Heart right ventricle (tissue), 16 donors: ENCODE data around the gene PPY. TPM values are rescaled to one million over a fixed set of nuclear protein-coding genes. Genes with fewer than 3 reads are reported as not detected.

ENCODE experiments used
- ATAC-seq, 8 donors: fragments of 200-7000 bp; cut with Tn5 transposase; one replicate each; pipeline ENCODE4 v1.9.1; 2020; ENCODE audit warnings: mild to moderate bottlenecking in 8 of 8, moderate library complexity in 8 of 8, moderate number of reproducible peaks in 1 of 8
- DNase-seq, 2 donors: peaks; one replicate each; pipeline ENCODE4 v3.0.0-alpha.2; 2020
- H3K27ac ChIP-seq, 10 donors: fragments of 200-600 bp; sonication (generic) in 2 of 10; one replicate each; pipeline versions ENCODE4 v1.5.0 to v1.8.0; 2020 to 2022; ENCODE audit warnings: mild to moderate bottlenecking in 3 of 10
- H3K27me3 ChIP-seq, 7 donors: fragments of 200-600 bp; one replicate each; pipeline ENCODE4 v1.8.0; 2021 to 2022; ENCODE audit warnings: mild to moderate bottlenecking in 2 of 7
- H3K36me3 ChIP-seq, 9 donors: fragments of 200-600 bp; sonication (generic) in 1 of 9; one replicate each; pipeline versions ENCODE4 v1.5.0 to v1.8.0; 2020 to 2022; ENCODE audit warnings: mild to moderate bottlenecking in 2 of 9
- H3K4me1 ChIP-seq, 9 donors: fragments of 200-600 bp; sonication (generic) in 1 of 9; one replicate each; pipeline versions ENCODE4 v1.5.0 to v1.8.0; 2020 to 2022; ENCODE audit warnings: mild to moderate bottlenecking in 4 of 9
- H3K4me3 ChIP-seq, 10 donors: fragments of 200-600 bp; sonication (generic) in 2 of 10; one replicate each; pipeline versions ENCODE4 v1.5.0 to v1.8.0; 2020 to 2022; ENCODE audit warnings: mild to moderate bottlenecking in 7 of 10, moderate library complexity in 2 of 10
- H3K9me3 ChIP-seq, 11 donors: fragments of 200-600 bp in 10 of 11; sonication (generic) in 2 of 11; one replicate each; pipeline versions ENCODE4 v1.5.0 to v1.8.0; 2013 to 2022; ENCODE audit warnings: mild to moderate bottlenecking in 2 of 11, control low read depth in 1 of 11, moderate library complexity in 1 of 11
- WGBS, 2 donors: extraction: QIAGEN DNeasy Blood & Tissue Kit; methylation state at CpG; one replicate each; pipeline ENCODE4 v1.1.7; 2013; ENCODE audit warnings: inconsistent platforms in 1 of 2; 5-methylcytosine and 5-hydroxymethylcytosine counted together
- intact Hi-C, 10 donors: fragments of 100-400 bp; cut with DNase I; formaldehyde crosslinking; loops; one replicate each; pipeline versions ENCODE4 v1.11.1 to v1.14.2; 2022
- polyA plus RNA-seq, 2 donors: library from polyadenylated mRNA; stranded (reverse); fragments of 200-250 nt; gene quantifications; one replicate each; pipeline ENCODE4 v1.2.3, GENCODE V29; 2013
- total RNA-seq, 10 donors: library from RNA; stranded (reverse); fragmentation: NEBNext Ultra II Directional in 3 of 10; extraction: Animal tissue kit (Norgen Biotek cat#: 25700) in 3 of 10; gene quantifications; one replicate each; pipeline versions ENCODE4 v1.2.1 to v1.2.4, GENCODE V29; 2021 to 2023
- TF ChIP-seq, protein P1 (sequence below), 9 donors: fragments of 200-600 bp; sonication (generic) in 2 of 9; IDR thresholded peaks; one replicate each; pipeline versions ENCODE4 v1.5.0 to v1.8.0; 2021 to 2022; ENCODE audit warnings: antibody characterized with exemption in 9 of 9, mild to moderate bottlenecking in 5 of 9, moderate library complexity in 1 of 9
- donor health status: Arrhythmogenic right ventricular cardiomyopathy.
- donor health status: ischemic (EF 13 %, LVEDD 7.1; RV severe dilation, severe dysfunction).
- donor health status: healthy with polysubstance abuse.
- donor health status: DM: no; HTN: yes; CAD: no.
- donor health status: DM: no; HTN: no; CAD: no.
- donor health status: ischemic (EF 25% LVEDD 6.9; RV normal size, moderate dysfunction).
- donor health status: ischemic (EF 25% LVEDD 5.7; RV mildly dilated, moderate dysfunction).
- donor health status: healthy.
- donor health status: DM: yes; HTN: yes; CAD: no.
- donor health status: Ischemic cardiomyopathy.
- donor health status: ischemic (EF 35%, LVEDD 5.7; RV mildly dilated, moderate dysfunction).
- donor health status: nonischemic (EF 11% LVEDD 7.7; RV severe dilation, severe dysfunction).
- donor health status: DM: yes; HTN: yes; CAD: no.
- donor health status: PGD.
- donor health status: ischemic (EF 29% LVEDD 5.4; RV normal size, mild dysfunction).
- donor health status: nonischemic (EF 23%, LVEDD 6.1; RV moderate dilation, normal function).

PPY gene
- total and polyA plus RNA-seq, 12 donors = not detected

DNA sequence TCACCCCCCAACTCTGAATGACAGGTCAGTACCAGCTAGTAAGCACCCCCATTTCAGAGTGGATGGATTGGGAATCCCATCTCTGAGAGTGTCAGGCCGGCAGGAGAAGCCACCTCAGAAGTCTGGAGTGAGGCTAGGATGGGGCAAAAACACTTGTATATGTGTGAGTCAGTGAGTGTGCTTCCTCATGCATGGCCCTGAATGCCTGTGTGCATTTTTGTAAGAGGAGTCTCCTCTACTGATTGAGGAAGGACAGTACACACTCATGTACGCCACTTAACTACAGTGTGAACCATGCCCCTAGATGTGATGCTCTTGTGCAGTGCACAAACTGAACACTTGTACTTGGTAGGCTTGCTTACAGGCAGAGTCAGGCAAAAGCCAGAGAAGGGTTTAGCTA, 39.9 kb upstream of the PPY start:
- ATAC-seq = no peak
- Histone ChIP-seq H3K4me1 (peaks cover 0 to 20% (median 10%) of the 10 kb centered on the region in 9 donors), H3K27ac (no peak overlapping the region), H3K36me3 (no peaks in the 10 kb centered on the region), H3K27me3 (peaks cover 0 to 75% (median 44%) of the 10 kb centered on the region in 7 donors), H3K9me3 (no peaks in the 10 kb centered on the region), H3K4me3 (no peak overlapping the region)
- TF ChIP-seq, protein P1, sequence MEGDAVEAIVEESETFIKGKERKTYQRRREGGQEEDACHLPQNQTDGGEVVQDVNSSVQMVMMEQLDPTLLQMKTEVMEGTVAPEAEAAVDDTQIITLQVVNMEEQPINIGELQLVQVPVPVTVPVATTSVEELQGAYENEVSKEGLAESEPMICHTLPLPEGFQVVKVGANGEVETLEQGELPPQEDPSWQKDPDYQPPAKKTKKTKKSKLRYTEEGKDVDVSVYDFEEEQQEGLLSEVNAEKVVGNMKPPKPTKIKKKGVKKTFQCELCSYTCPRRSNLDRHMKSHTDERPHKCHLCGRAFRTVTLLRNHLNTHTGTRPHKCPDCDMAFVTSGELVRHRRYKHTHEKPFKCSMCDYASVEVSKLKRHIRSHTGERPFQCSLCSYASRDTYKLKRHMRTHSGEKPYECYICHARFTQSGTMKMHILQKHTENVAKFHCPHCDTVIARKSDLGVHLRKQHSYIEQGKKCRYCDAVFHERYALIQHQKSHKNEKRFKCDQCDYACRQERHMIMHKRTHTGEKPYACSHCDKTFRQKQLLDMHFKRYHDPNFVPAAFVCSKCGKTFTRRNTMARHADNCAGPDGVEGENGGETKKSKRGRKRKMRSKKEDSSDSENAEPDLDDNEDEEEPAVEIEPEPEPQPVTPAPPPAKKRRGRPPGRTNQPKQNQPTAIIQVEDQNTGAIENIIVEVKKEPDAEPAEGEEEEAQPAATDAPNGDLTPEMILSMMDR (IDR thresholded peaks at IDR 0.05) = no peak
- WGBS, 2 donors = 87 to 88% methylated on average over 2 of the region's 2 CpGs
- no peak for DNase-seq
- intact Hi-C loops = no loop called here

DNA sequence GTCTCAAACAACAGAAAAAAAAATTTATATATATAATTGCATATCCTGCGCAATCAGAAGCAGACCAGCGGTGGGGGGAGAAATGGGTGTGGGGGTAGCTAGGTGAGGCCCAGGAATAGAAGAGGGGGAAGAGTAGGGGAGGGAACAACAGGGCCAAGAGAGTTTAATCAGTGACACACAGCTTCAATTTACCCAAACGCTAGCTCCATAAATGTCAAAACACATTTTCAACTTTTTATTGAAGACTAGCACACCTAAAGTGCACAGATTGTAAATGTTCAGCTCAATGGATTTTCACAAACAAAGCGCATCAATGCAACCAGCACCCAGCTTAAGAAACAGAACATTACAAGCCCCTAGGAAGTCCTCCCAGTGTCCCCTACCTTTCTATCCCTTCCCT, 37.4 kb upstream of the PPY start:
- H3K4me1 ChIP-seq = peaks cover 0 to 14% (median 8%) of the 10 kb centered on the region in 9 donors
- no peak overlapping the region for H3K4me3 ChIP-seq
- TF ChIP-seq, protein P1 (IDR thresholded peaks at IDR 0.05) = no peak
- H3K27me3 ChIP-seq = peaks cover 0 to 61% (median 37%) of the 10 kb centered on the region in 7 donors
- H3K27ac ChIP-seq = no peak overlapping the region
- DNase-seq (no peak), ATAC-seq (no peak)
- 89 to 91% methylated on average over 4 of the region's 4 CpGs for WGBS, 2 donors
- no peaks in the 10 kb centered on the region for H3K36me3 ChIP-seq
- no peaks in the 10 kb centered on the region for H3K9me3 ChIP-seq
- intact Hi-C loops = no loop called here

DNA sequence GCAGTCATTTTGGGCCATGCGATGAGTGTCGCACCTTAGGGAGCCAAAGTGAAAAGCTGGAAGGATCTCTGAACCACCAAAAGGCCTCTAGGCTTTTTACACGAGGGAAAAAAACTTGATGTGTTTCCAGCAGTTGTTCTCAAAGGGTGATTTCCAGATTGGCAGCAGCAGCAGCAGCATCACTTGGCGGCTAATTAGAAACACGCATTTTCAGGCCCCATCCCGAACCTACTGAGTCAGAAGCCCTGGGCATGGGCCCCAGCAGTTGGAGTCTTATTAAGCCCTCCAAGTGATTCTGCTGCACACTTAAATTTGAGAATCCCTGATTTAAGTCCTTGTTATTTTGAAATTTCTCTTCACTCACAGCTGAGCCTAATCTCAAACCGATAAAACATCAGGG, 36.7 kb upstream of the PPY start:
- peaks cover 0 to 9% (median 6%) of the 10 kb centered on the region in 9 donors for H3K4me1 ChIP-seq
- peaks cover 0 to 57% (median 31%) of the 10 kb centered on the region in 7 donors for H3K27me3 ChIP-seq
- no peak overlapping the region for H3K27ac ChIP-seq
- ATAC-seq (no peak), DNase-seq (no peak)
- H3K9me3 ChIP-seq = no peaks in the 10 kb centered on the region
- 77 to 81% methylated on average over 7 of the region's 7 CpGs for WGBS, 2 donors
- no peaks in the 10 kb centered on the region for H3K36me3 ChIP-seq
- TF ChIP-seq, protein P1 (IDR thresholded peaks at IDR 0.05) = no peak
- intact Hi-C loops = no loop called here
- no peak overlapping the region for H3K4me3 ChIP-seq

DNA sequence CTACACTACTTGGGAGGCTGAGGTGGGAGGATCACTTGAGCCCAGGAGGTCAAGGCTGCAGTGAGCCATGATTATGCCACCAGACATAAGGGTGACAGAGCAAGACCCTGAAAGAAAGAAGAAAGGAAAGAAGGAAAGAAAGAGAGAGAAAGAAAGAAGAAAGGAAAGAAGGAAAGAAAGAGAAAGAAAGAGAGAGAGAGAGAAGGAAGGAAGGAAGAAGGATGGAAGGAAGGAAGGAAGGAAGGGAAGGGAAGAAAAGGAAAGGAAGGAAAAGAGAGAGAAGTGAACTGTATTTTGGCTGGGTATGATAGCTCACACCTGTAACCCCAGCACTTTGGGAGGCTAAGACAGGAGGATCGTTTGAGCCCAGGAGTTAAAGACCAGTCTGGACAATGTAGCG, 35.8 kb upstream of the PPY start:
- intact Hi-C loops = no loop called here
- no peaks in the 10 kb centered on the region for H3K4me1 ChIP-seq
- DNase-seq = no peak
- no peaks in the 10 kb centered on the region for H3K9me3 ChIP-seq
- no peak overlapping the region for H3K27ac ChIP-seq
- ATAC-seq = no peak
- H3K27me3 ChIP-seq = peaks cover 0 to 48% (median 24%) of the 10 kb centered on the region in 7 donors
- no peak overlapping the region for H3K4me3 ChIP-seq
- WGBS, 2 donors = 79 to 83% methylated on average over 2 of the region's 2 CpGs
- H3K36me3 ChIP-seq = no peaks in the 10 kb centered on the region
- TF ChIP-seq, protein P1 (IDR thresholded peaks at IDR 0.05) = no peak
